Transverse colon (tissue), 4 donors: ENCODE results near the gene PAGR1.
"Not testable (repeated sequence)": the region's sequence is repeated elsewhere in the genome, so short reads cannot be mapped to it uniquely, and the experiment has no call there.

ENCODE experiments used
- CTCF ChIP-seq, 5 experiments: fragments of 200-600 bp in 3 of 5; fragments of 450-650 bp in 2 of 5; sonication (generic) in 3 of 5; IDR thresholded peaks; 1 replicate in 2 of 5; 2 replicates in 3 of 5; pipeline ENCODE4 v1.5.1; 2016 to 2017; ENCODE audit warnings: antibody characterized with exemption in 5 of 5, inconsistent platforms in 3 of 5, mild to moderate bottlenecking in 2 of 5, moderate library complexity in 1 of 5
- POLR2A ChIP-seq: fragments of 450-650 bp; IDR thresholded peaks from one replicate; pipeline ENCODE4 v1.6.1; 2016; ENCODE audit warnings: antibody characterized with exemption, mild to moderate bottlenecking, moderate library complexity
- POLR2AphosphoS5 ChIP-seq, 3 donors: sonication (generic); formaldehyde crosslinking; IDR thresholded peaks; one replicate each; pipeline ENCODE4 v1.6.1; 2016; ENCODE audit warnings: antibody characterized with exemption in 3 of 3

GRCh38 chr16:29869067-29869466 lies 53.1 kb downstream of the PAGR1 start:
- TF ChIP-seq CTCF (IDR thresholded peaks at IDR 0.05); POLR2A; POLR2AphosphoS5 (IDR thresholded peaks at IDR 0.05): not testable (repeated sequence)
